Mesenchymal stem cell (in vitro differentiated cells and primary cell): ENCODE measurements around the gene ERI3.
A peak's percentile ranks its signal among the peaks of the same experiment; 100 is the strongest.

Source experiments
- DNase-seq: peaks from one replicate; pipeline ENCODE4 v3.0.0-alpha.2; 2013
- H2AFZ ChIP-seq: one replicate; pipeline ENCODE4 v1.6.1; 2013; ENCODE audit warnings: low read depth, mild to moderate bottlenecking, control low read depth, inconsistent platforms, low read length, moderate library complexity
- H2AK5ac ChIP-seq: 2 replicates; pipeline ENCODE4 v1.6.1; 2013; ENCODE audit warnings: low read length, moderate library complexity, mild to moderate bottlenecking, inconsistent platforms; ENCODE audit not compliant: severe bottlenecking
- H2BK120ac ChIP-seq: one replicate; pipeline ENCODE4 v1.6.1; 2013; ENCODE audit warnings: low read depth, mild to moderate bottlenecking, inconsistent platforms, low read length, moderate library complexity
- H2BK12ac ChIP-seq, 2 experiments: one replicate each; pipeline ENCODE4 v1.6.1; 2013; ENCODE audit warnings: inconsistent platforms in 2 of 2, low read length in 2 of 2, mild to moderate bottlenecking in 2 of 2, moderate library complexity in 2 of 2, control low read depth in 1 of 2
- H2BK15ac ChIP-seq: one replicate; pipeline ENCODE4 v1.6.1; 2013; ENCODE audit warnings: mild to moderate bottlenecking, low read depth, inconsistent platforms; ENCODE audit not compliant: poor library complexity, severe bottlenecking
- H2BK5ac ChIP-seq: 2 replicates; pipeline ENCODE4 v1.6.1; 2013; ENCODE audit warnings: low read depth, mild to moderate bottlenecking, low read length, control low read depth, inconsistent platforms; ENCODE audit not compliant: poor library complexity, severe bottlenecking
- H3K14ac ChIP-seq, 2 experiments: one replicate each; pipeline ENCODE4 v1.6.1; 2013; ENCODE audit warnings: inconsistent platforms in 2 of 2, low read length in 2 of 2, control low read depth in 1 of 2, mild to moderate bottlenecking in 1 of 2, moderate library complexity in 1 of 2
- H3K18ac ChIP-seq, 2 experiments: one replicate each; pipeline ENCODE4 v1.6.1; 2013; ENCODE audit warnings: inconsistent platforms in 2 of 2, low read length in 2 of 2, control low read depth in 1 of 2, low read depth in 1 of 2, mild to moderate bottlenecking in 1 of 2
- H3K23ac ChIP-seq, 2 experiments: one replicate each; pipeline ENCODE4 v1.6.1; 2013; ENCODE audit warnings: inconsistent platforms in 2 of 2, low read length in 2 of 2, mild to moderate bottlenecking in 2 of 2, moderate library complexity in 2 of 2, control low read depth in 1 of 2
- H3K27ac ChIP-seq: 2 replicates; pipeline ENCODE4 v1.5.1; 2013; ENCODE audit warnings: mild to moderate bottlenecking, moderate library complexity, low read length, control low read depth, inconsistent platforms; ENCODE audit not compliant: poor library complexity, severe bottlenecking
- H3K27me3 ChIP-seq, 2 experiments: 2 replicates each; pipeline versions ENCODE4 v1.6.1 to v1.7.0; 2013; ENCODE audit warnings: low read length in 2 of 2, mild to moderate bottlenecking in 2 of 2, moderate library complexity in 2 of 2, control low read depth in 1 of 2, inconsistent platforms in 1 of 2; ENCODE audit not compliant: control insufficient read depth in 1 of 2, insufficient read depth in 1 of 2
- H3K36me3 ChIP-seq, 2 experiments: 2 replicates each; pipeline versions ENCODE4 v1.6.1 to v1.7.0; 2013; ENCODE audit warnings: low read length in 2 of 2, control low read depth in 1 of 2, inconsistent platforms in 1 of 2, low read depth in 1 of 2, mild to moderate bottlenecking in 1 of 2; ENCODE audit not compliant: insufficient read depth in 2 of 2, control insufficient read depth in 1 of 2
- H3K4ac ChIP-seq, 2 experiments: one replicate each; pipeline ENCODE4 v1.6.1; 2013; ENCODE audit warnings: inconsistent platforms in 2 of 2, low read length in 2 of 2, mild to moderate bottlenecking in 2 of 2, moderate library complexity in 2 of 2, control low read depth in 1 of 2, low read depth in 1 of 2
- H3K4me1 ChIP-seq: 2 replicates; pipeline ENCODE4 v1.6.1; 2013; ENCODE audit warnings: low read depth, low read length, control low read depth; ENCODE audit not compliant: control insufficient read depth, insufficient read depth
- H3K4me2 ChIP-seq: 2 replicates; pipeline ENCODE4 v1.6.1; 2013; ENCODE audit warnings: low read length, mild to moderate bottlenecking, inconsistent platforms; ENCODE audit not compliant: poor library complexity, severe bottlenecking
- H3K4me3 ChIP-seq, 2 experiments: 2 replicates each; pipeline versions ENCODE4 v1.5.1 to v1.7.0; 2013; ENCODE audit warnings: low read length in 2 of 2, mild to moderate bottlenecking in 2 of 2, control low read depth in 1 of 2, low read depth in 1 of 2; ENCODE audit not compliant: insufficient read depth in 1 of 2
- H3K79me1 ChIP-seq: replicated peaks from 2 replicates; pipeline ENCODE4 v1.6.1; 2013; ENCODE audit warnings: mild to moderate bottlenecking, control low read depth, low read length, inconsistent platforms; ENCODE audit not compliant: poor library complexity, severe bottlenecking
- H3K9ac ChIP-seq: 2 replicates; pipeline ENCODE4 v1.7.0; 2013; ENCODE audit warnings: mild to moderate bottlenecking, low read length, moderate library complexity
- H3K9me3 ChIP-seq: 2 replicates; pipeline ENCODE4 v1.7.0; 2013; ENCODE audit warnings: mild to moderate bottlenecking, low read length; ENCODE audit not compliant: control insufficient read depth
- H4K8ac ChIP-seq: one replicate; pipeline ENCODE4 v1.6.1; 2013; ENCODE audit warnings: inconsistent platforms, mild to moderate bottlenecking, low read length, moderate library complexity
- H4K91ac ChIP-seq: one replicate; pipeline ENCODE4 v1.6.1; 2013; ENCODE audit warnings: mild to moderate bottlenecking, low read length, inconsistent platforms
- WGBS: methylation state at CpG from one replicate; pipeline ENCODE4 v1.1.7; 2013; ENCODE audit warnings: mixed read lengths; 5-methylcytosine and 5-hydroxymethylcytosine counted together

ERI3 gene

GRCh38 chr1:44375547-44375946 lies 20.5 kb upstream of the ERI3 start:
- no peaks in the 10 kb centered on the region for H3K4me1 ChIP-seq
- H3K4me3 ChIP-seq: no peak overlapping the region
- no peak overlapping the region for H2BK12ac ChIP-seq
- H2BK5ac ChIP-seq: no peak overlapping the region
- H3K79me1 ChIP-seq: no peaks in the 10 kb centered on the region
- H2AK5ac ChIP-seq: no peak overlapping the region
- DNase-seq: no peak
- no peak overlapping the region for H4K91ac ChIP-seq
- peaks cover 13 to 33% of the 10 kb centered on the region in 2 experiments for H3K27me3 ChIP-seq
- H3K9ac ChIP-seq: no peak overlapping the region
- H3K27ac ChIP-seq: no peak overlapping the region
- no peak overlapping the region for H2AFZ ChIP-seq
- no peak overlapping the region for H4K8ac ChIP-seq
- no peak overlapping the region for H3K23ac ChIP-seq
- no peak overlapping the region for H3K4ac ChIP-seq
- H2BK120ac ChIP-seq: no peak overlapping the region
- no peak overlapping the region for H3K14ac ChIP-seq
- no peaks in the 10 kb centered on the region for H3K9me3 ChIP-seq
- H3K18ac ChIP-seq: no peak overlapping the region
- H2BK15ac ChIP-seq: no peak overlapping the region
- no peak overlapping the region for H3K4me2 ChIP-seq
- 94% methylated on average over 5 of the region's 6 CpGs for WGBS
- no peaks in the 10 kb centered on the region for H3K36me3 ChIP-seq

GRCh38 chr1:44371206-44371605 lies 16.1 kb upstream of the ERI3 start:
- no peak overlapping the region for H3K23ac ChIP-seq
- no peak overlapping the region for H3K9ac ChIP-seq
- no peak overlapping the region for H3K4me2 ChIP-seq
- H4K8ac ChIP-seq: no peak overlapping the region
- no peak overlapping the region for H3K4me3 ChIP-seq
- DNase-seq: no peak
- no peak overlapping the region for H3K4ac ChIP-seq
- H2AFZ ChIP-seq: no peak overlapping the region
- H2BK12ac ChIP-seq: no peak overlapping the region
- no peak overlapping the region for H2BK15ac ChIP-seq
- H2AK5ac ChIP-seq: no peak overlapping the region
- no peak overlapping the region for H2BK5ac ChIP-seq
- no peaks in the 10 kb centered on the region for H3K36me3 ChIP-seq
- H4K91ac ChIP-seq: no peak overlapping the region
- no peaks in the 10 kb centered on the region for H3K9me3 ChIP-seq
- no peak overlapping the region for H3K27ac ChIP-seq
- no peak overlapping the region for H3K18ac ChIP-seq
- H3K4me1 ChIP-seq: no peaks in the 10 kb centered on the region
- peaks cover 28 to 43% of the 10 kb centered on the region in 2 experiments for H3K27me3 ChIP-seq
- no peak overlapping the region for H2BK120ac ChIP-seq
- H3K79me1 ChIP-seq: no peaks in the 10 kb centered on the region
- no peak overlapping the region for H3K14ac ChIP-seq

GRCh38 chr1:44368471-44369151 lies 13.6 kb upstream of the ERI3 start:
- H4K8ac ChIP-seq: no peak overlapping the region
- peaks cover 43 to 64% of the 10 kb centered on the region in 2 experiments for H3K27me3 ChIP-seq
- no peaks in the 10 kb centered on the region for H3K36me3 ChIP-seq
- no peak overlapping the region for H2AFZ ChIP-seq
- no peak overlapping the region for H3K4me2 ChIP-seq
- no peak overlapping the region for H3K27ac ChIP-seq
- H2BK12ac ChIP-seq: no peak overlapping the region
- no peak overlapping the region for H3K14ac ChIP-seq
- no peak overlapping the region for H2BK15ac ChIP-seq
- no peaks in the 10 kb centered on the region for H3K79me1 ChIP-seq
- no peaks in the 10 kb centered on the region for H3K9me3 ChIP-seq
- WGBS: 76% methylated on average over 12 of the region's 12 CpGs
- H3K18ac ChIP-seq: no peak overlapping the region
- H3K4me3 ChIP-seq: no peak overlapping the region
- H2BK5ac ChIP-seq: no peak overlapping the region
- peak overlapping the region; percentile 8 for H4K91ac ChIP-seq
- no peak for DNase-seq
- no peak overlapping the region for H3K9ac ChIP-seq
- no peak overlapping the region for H3K23ac ChIP-seq
- H2BK120ac ChIP-seq: no peak overlapping the region
- H2AK5ac ChIP-seq: no peak overlapping the region
- no peaks in the 10 kb centered on the region for H3K4me1 ChIP-seq
- H3K4ac ChIP-seq: no peak overlapping the region

GRCh38 chr1:44367944-44368343 lies 12.9 kb upstream of the ERI3 start:
- Histone ChIP-seq H2AFZ (no peak overlapping the region), H3K9me3 (no peaks in the 10 kb centered on the region), H3K4me1 (no peaks in the 10 kb centered on the region), H3K27me3 (peaks cover 49 to 65% of the 10 kb centered on the region in 2 experiments), H4K91ac (no peak overlapping the region), H4K8ac (no peak overlapping the region), H3K9ac (no peak overlapping the region), H3K14ac (no peak overlapping the region), H2BK15ac (no peak overlapping the region), H2BK12ac (no peak overlapping the region), H3K4me2 (no peak overlapping the region), H3K27ac (no peak overlapping the region), H3K4me3 (no peak overlapping the region), H3K36me3 (no peaks in the 10 kb centered on the region), H2BK120ac (no peak overlapping the region), H2BK5ac (no peak overlapping the region), H2AK5ac (no peak overlapping the region), H3K18ac (no peak overlapping the region), H3K23ac (no peak overlapping the region), H3K4ac (no peak overlapping the region), H3K79me1 (no peaks in the 10 kb centered on the region)
- no peak for DNase-seq
- WGBS: 54% methylated on average over 1 of the region's 1 CpG
